Suprapubic skin (tissue), 4 donors: ENCODE results near the gene DCST1. TPM values are rescaled to one million over a fixed set of nuclear protein-coding genes. Genes with fewer than 3 reads are reported as not detected.

Experiments used
- DNase-seq, 2 donors: peaks; one replicate each; pipeline ENCODE4 v3.0.0-alpha.2; 2019; ENCODE audit warnings: low spot score in 2 of 2
- H3K27ac ChIP-seq: fragments of 200-600 bp; sonication (generic); one replicate; pipeline ENCODE4 v1.5.1; 2019
- H3K27me3 ChIP-seq: fragments of 200-600 bp; sonication (generic); one replicate; pipeline ENCODE4 v1.5.1; 2019
- H3K36me3 ChIP-seq: fragments of 200-600 bp; sonication (generic); one replicate; pipeline ENCODE4 v1.5.1; 2019
- H3K4me1 ChIP-seq: fragments of 200-600 bp; sonication (generic); one replicate; pipeline ENCODE4 v1.5.1; 2019
- H3K4me3 ChIP-seq: fragments of 200-600 bp; sonication (generic); one replicate; pipeline ENCODE4 v1.5.1; 2019; ENCODE audit warnings: mild to moderate bottlenecking
- H3K9me3 ChIP-seq: fragments of 200-600 bp; sonication (generic); one replicate; pipeline ENCODE4 v1.5.1; 2019
- CTCF ChIP-seq, 2 donors: fragments of 200-600 bp in 1 of 2; fragments of 450-650 bp in 1 of 2; sonication (generic) in 1 of 2; IDR thresholded peaks; one replicate each; pipeline ENCODE4 v1.5.1; 2016 to 2019; ENCODE audit warnings: antibody characterized with exemption in 2 of 2, mild to moderate bottlenecking in 1 of 2, moderate library complexity in 1 of 2
- EP300 ChIP-seq: sonication (generic); formaldehyde crosslinking; IDR thresholded peaks from one replicate; pipeline ENCODE4 v1.6.1; 2017; ENCODE audit warnings: antibody characterized with exemption
- POLR2A ChIP-seq, 2 donors: fragments of 450-650 bp; IDR thresholded peaks; one replicate each; pipeline ENCODE4 v1.6.1; 2017; ENCODE audit warnings: antibody characterized with exemption in 2 of 2, mild to moderate bottlenecking in 2 of 2, moderate library complexity in 2 of 2
- POLR2AphosphoS5 ChIP-seq, 3 donors: sonication (generic); formaldehyde crosslinking; IDR thresholded peaks; one replicate each; pipeline ENCODE4 v1.6.1; 2017; ENCODE audit warnings: antibody characterized with exemption in 3 of 3
- WGBS: methylation state at CpG from one replicate; pipeline ENCODE4 v1.1.5; 2018; 5-methylcytosine and 5-hydroxymethylcytosine counted together
- total RNA-seq, 4 donors: library from RNA; depleted of rRNA; stranded (reverse); fragments of >200 nt; gene quantifications; one replicate each; pipeline ENCODE4 v1.1.0, GENCODE V29; 2016

Gene DCST1
- total RNA-seq, 4 donors from 2014 or later = 0.55 to 8.2 (median 2.8) TPM

- peak overlapping the region; percentile 86 for H3K27ac ChIP-seq
- H3K4me1 ChIP-seq = peaks cover 88% of the 10 kb centered on the region
Observed at GRCh38 chr1:155077758-155078445, 44.3 kb downstream of the DCST1 start.

GRCh38 chr1:155078469-155079209 lies 45.0 kb downstream of the DCST1 start, which contains the start of gene EFNA3:
Gene EFNA3, plus strand, starts transcription at chr1:155078837. Its CDS starts 105 bp downstream, at chr1:155078942.
- Histone ChIP-seq H3K27me3 (peaks cover 46% of the 10 kb centered on the region), H3K9me3 (no peaks in the 10 kb centered on the region), H3K4me3 (peak within 1 kb of the TSS; percentile 61), H3K4me1 (peaks cover 88% of the 10 kb centered on the region), H3K27ac (peak within 1 kb of the TSS; percentile 86), H3K36me3 (no peaks in the 10 kb centered on the region)
- WGBS = 1% methylated on average over 33 of the region's 59 CpGs
- peak; percentile 80 to 85 for DNase-seq
- TF ChIP-seq POLR2A (IDR thresholded peaks at IDR 0.05) (no peak), EP300 (no peak), CTCF (IDR thresholded peaks at IDR 0.05) (no peak), POLR2AphosphoS5 (IDR thresholded peaks at IDR 0.05) (no peak)

More at GRCh38 chr1:155077758-155078445, 44.3 kb downstream of the DCST1 start:
- DNase-seq = no peak
- H3K4me3 ChIP-seq = peak overlapping the region; percentile 61
- WGBS = 71% methylated on average over 2 of the region's 4 CpGs
- H3K27me3 ChIP-seq = peaks cover 38% of the 10 kb centered on the region
- H3K9me3 ChIP-seq = no peaks in the 10 kb centered on the region
- no peaks in the 10 kb centered on the region for H3K36me3 ChIP-seq
- TF ChIP-seq POLR2AphosphoS5 (IDR thresholded peaks at IDR 0.05) = no peak
- no peak for TF ChIP-seq CTCF (IDR thresholded peaks at IDR 0.05)

GRCh38 chr1:155079210-155079486 lies 45.5 kb downstream of the DCST1 start:
- Histone ChIP-seq H3K9me3 (no peaks in the 10 kb centered on the region), H3K36me3 (no peaks in the 10 kb centered on the region), H3K27me3 (peaks cover 51% of the 10 kb centered on the region), H3K4me3 (peak overlapping the region; percentile 61), H3K4me1 (peaks cover 88% of the 10 kb centered on the region), H3K27ac (peak overlapping the region; percentile 86)
- TF ChIP-seq POLR2AphosphoS5 (IDR thresholded peaks at IDR 0.05) (no peak), CTCF (IDR thresholded peaks at IDR 0.05) (no peak), POLR2A (IDR thresholded peaks at IDR 0.05) (no peak), EP300 (no peak)
- WGBS = 0% methylated on average over 9 of the region's 10 CpGs
- no peak for DNase-seq

- peak in 1 of 2 donors; percentile 71 for DNase-seq
- peak overlapping the region; percentile 86 for H3K27ac ChIP-seq
- under 1% methylated on average over 46 of the region's 67 CpGs for WGBS
Observed at GRCh38 chr1:155079487-155080311, 46.1 kb downstream of the DCST1 start.

More at GRCh38 chr1:155079487-155080311, 46.1 kb downstream of the DCST1 start:
- peak overlapping the region; percentile 61 for H3K4me3 ChIP-seq
- no peaks in the 10 kb centered on the region for H3K36me3 ChIP-seq
- TF ChIP-seq EP300 (no peak), CTCF (IDR thresholded peaks at IDR 0.05) (no peak), POLR2AphosphoS5 (IDR thresholded peaks at IDR 0.05) (no peak), POLR2A (IDR thresholded peaks at IDR 0.05) (no peak)
- H3K4me1 ChIP-seq = peaks cover 92% of the 10 kb centered on the region
- H3K27me3 ChIP-seq = peaks cover 53% of the 10 kb centered on the region
- H3K9me3 ChIP-seq = no peaks in the 10 kb centered on the region
